Left lung (tissue), 10 donors: Measurements from ENCODE around the gene PRAC2. TPM values are rescaled to one million over a fixed set of nuclear protein-coding genes. Genes with fewer than 3 reads are reported as not detected.

Experiments used
- ATAC-seq: fragments of 200-7000 bp; cut with Tn5 transposase; one replicate; pipeline ENCODE4 v1.9.1; 2020; ENCODE audit warnings: moderate library complexity
- DNase-seq, 4 donors: peaks; one replicate each; pipeline ENCODE4 v3.0.0-alpha.2; 2013 to 2020
- H3K27ac ChIP-seq, 2 donors: fragments of 200-600 bp; sonication (generic) in 1 of 2; one replicate each; pipeline versions ENCODE4 v1.5.0 to v1.8.0; 2020 to 2021
- H3K27me3 ChIP-seq, 2 donors: fragments of 200-600 bp; sonication (generic) in 1 of 2; one replicate each; pipeline versions ENCODE4 v1.5.0 to v1.8.0; 2020 to 2021
- H3K36me3 ChIP-seq, 2 donors: fragments of 200-600 bp; sonication (generic) in 1 of 2; one replicate each; pipeline versions ENCODE4 v1.5.0 to v1.8.0; 2020 to 2021
- H3K4me1 ChIP-seq, 2 donors: fragments of 200-600 bp; one replicate each; pipeline ENCODE4 v1.8.0; 2021
- H3K4me3 ChIP-seq, 2 donors: fragments of 200-600 bp; sonication (generic) in 1 of 2; one replicate each; pipeline versions ENCODE4 v1.5.0 to v1.8.0; 2020 to 2021; ENCODE audit warnings: mild to moderate bottlenecking in 1 of 2
- H3K9me3 ChIP-seq, 2 donors: fragments of 200-600 bp; sonication (generic) in 1 of 2; one replicate each; pipeline versions ENCODE4 v1.5.0 to v1.8.0; 2020 to 2021
- CTCF ChIP-seq, 2 donors: fragments of 200-600 bp; sonication (generic) in 1 of 2; IDR thresholded peaks; one replicate each; pipeline versions ENCODE4 v1.5.0 to v1.8.0; 2021; ENCODE audit warnings: antibody characterized with exemption in 2 of 2
- intact Hi-C, 2 donors: fragments of 100-400 bp; cut with DNase I; formaldehyde crosslinking; loops; one replicate each; pipeline versions ENCODE4 v1.11.2 to v1.14.2; 2022
- polyA plus RNA-seq, 6 donors: library from polyadenylated mRNA; unstranded; fragments of 120-200 nt; gene quantifications; one replicate each; pipeline ENCODE4 v1.2.1, GENCODE V29; 2013; ENCODE audit not compliant: insufficient read length in 6 of 6
- total RNA-seq, 2 donors: library from RNA; stranded (reverse); fragmentation: NEBNext Ultra II Directional; extraction: Animal tissue kit (Norgen Biotek cat#: 25700); gene quantifications; one replicate each; pipeline ENCODE4 v1.2.1, GENCODE V29; 2021
- donor health status: DM: no; HTN: yes; CAD: no.
- donor health status: DM: no; HTN: no; CAD: no.

The PRAC2 gene
- total and polyA plus RNA-seq, 8 donors = not detected

- ATAC-seq = no peak
- intact Hi-C loops = no loop called here
Measured at GRCh38 chr17:48681609-48682008, 41.4 kb upstream of the PRAC2 start.

GRCh38 chr17:48690655-48691054 lies 32.3 kb upstream of the PRAC2 start:
- Histone ChIP-seq H3K27ac (no peak overlapping the region), H3K27me3 (peaks cover 17 to 57% of the 10 kb centered on the region in 2 donors), H3K4me3 (no peak overlapping the region), H3K9me3 (peaks cover 0 to 4% of the 10 kb centered on the region in 2 donors), H3K36me3 (no peaks in the 10 kb centered on the region), H3K4me1 (no peaks in the 10 kb centered on the region)
- DNase-seq = no peak
- intact Hi-C loops = no loop called here
- TF ChIP-seq CTCF (IDR thresholded peaks at IDR 0.05) = no peak
- ATAC-seq = no peak

More at GRCh38 chr17:48681609-48682008, 41.4 kb upstream of the PRAC2 start:
- DNase-seq = no peak
- H3K27ac ChIP-seq = no peak overlapping the region
- peaks cover 4% of the 10 kb centered on the region in 2 donors for H3K4me1 ChIP-seq
- peaks cover 8 to 65% of the 10 kb centered on the region in 2 donors for H3K27me3 ChIP-seq
- no peak overlapping the region for H3K4me3 ChIP-seq
- H3K9me3 ChIP-seq = no peaks in the 10 kb centered on the region
- no peak for TF ChIP-seq CTCF (IDR thresholded peaks at IDR 0.05)
- no peaks in the 10 kb centered on the region for H3K36me3 ChIP-seq

GRCh38 chr17:48692049-48692448 lies 30.9 kb upstream of the PRAC2 start:
- Histone ChIP-seq H3K4me1 (no peaks in the 10 kb centered on the region), H3K9me3 (peaks cover 0 to 4% of the 10 kb centered on the region in 2 donors), H3K27ac (no peak overlapping the region), H3K4me3 (no peak overlapping the region), H3K36me3 (no peaks in the 10 kb centered on the region), H3K27me3 (peaks cover 17 to 71% of the 10 kb centered on the region in 2 donors)
- intact Hi-C loops = no loop called here
- TF ChIP-seq CTCF (IDR thresholded peaks at IDR 0.05) = no peak
- ATAC-seq (no peak), DNase-seq (no peak)

- TF ChIP-seq CTCF (IDR thresholded peaks at IDR 0.05) = no peak
Measured at GRCh38 chr17:48693178-48693577, 29.8 kb upstream of the PRAC2 start.

GRCh38 chr17:48701864-48702532 lies 21.0 kb upstream of the PRAC2 start:
- Histone ChIP-seq H3K9me3 (no peaks in the 10 kb centered on the region), H3K27me3 (peaks cover 21 to 99% of the 10 kb centered on the region in 2 donors), H3K27ac (no peak overlapping the region), H3K4me1 (no peaks in the 10 kb centered on the region), H3K4me3 (no peak overlapping the region), H3K36me3 (no peaks in the 10 kb centered on the region)
- no peak for DNase-seq
- ATAC-seq = no peak
- TF ChIP-seq CTCF (IDR thresholded peaks at IDR 0.05) = no peak
- intact Hi-C loops = no loop called here

More at GRCh38 chr17:48693178-48693577, 29.8 kb upstream of the PRAC2 start:
- H3K9me3 ChIP-seq = peaks cover 0 to 4% of the 10 kb centered on the region in 2 donors
- H3K27ac ChIP-seq = no peak overlapping the region
- intact Hi-C loops = no loop called here
- H3K27me3 ChIP-seq = peaks cover 17 to 72% of the 10 kb centered on the region in 2 donors
- no peak overlapping the region for H3K4me3 ChIP-seq
- H3K4me1 ChIP-seq = no peaks in the 10 kb centered on the region
- H3K36me3 ChIP-seq = no peaks in the 10 kb centered on the region
- ATAC-seq (no peak), DNase-seq (no peak)
